Gastroesophageal sphincter (tissue), 4 donors: Measurements from ENCODE around the gene GPR153. TPM values are rescaled to one million over a fixed set of nuclear protein-coding genes. Genes with fewer than 3 reads are reported as not detected.
A peak's percentile ranks its signal among the peaks of the same experiment; 100 is the strongest.

Source experiments
- ATAC-seq: fragments of 150-250 bp; one replicate; pipeline ENCODE4 v1.9.1; 2016; ENCODE audit warnings: mild to moderate bottlenecking, moderate library complexity
- H3K27ac ChIP-seq, 4 donors: fragments of 200-600 bp; sonication (generic) in 3 of 4; 1 replicate in 3 of 4; 2 replicates in 1 of 4; pipeline ENCODE4 v1.5.1; 2016 to 2019
- H3K27me3 ChIP-seq: fragments of 200-600 bp; sonication (generic); one replicate; pipeline ENCODE4 v1.5.1; 2019
- H3K36me3 ChIP-seq, 2 donors: fragments of 200-600 bp; sonication (generic); one replicate each; pipeline ENCODE4 v1.5.1; 2019; ENCODE audit warnings: control low read depth in 1 of 2
- H3K4me1 ChIP-seq, 3 donors: fragments of 200-600 bp; sonication (generic); 1 replicate in 2 of 3; 2 replicates in 1 of 3; pipeline ENCODE4 v1.5.1; 2016 to 2019; ENCODE audit warnings: control low read depth in 2 of 3
- H3K4me3 ChIP-seq, 2 donors: fragments of 200-600 bp; sonication (generic); one replicate each; pipeline ENCODE4 v1.5.1; 2019; ENCODE audit warnings: mild to moderate bottlenecking in 1 of 2, moderate library complexity in 1 of 2
- H3K9me3 ChIP-seq, 3 donors: fragments of 200-600 bp; sonication (generic); one replicate each; pipeline ENCODE4 v1.5.1; 2017 to 2019; ENCODE audit warnings: control low read depth in 2 of 3
- EP300 ChIP-seq: sonication (generic); formaldehyde crosslinking; IDR thresholded peaks from one replicate; pipeline ENCODE4 v1.6.1; 2017; ENCODE audit warnings: antibody characterized with exemption, mild to moderate bottlenecking
- POLR2A ChIP-seq, 2 donors: fragments of 450-650 bp; IDR thresholded peaks; one replicate each; pipeline ENCODE4 v1.6.1; 2017; ENCODE audit warnings: antibody characterized with exemption in 2 of 2, mild to moderate bottlenecking in 2 of 2, moderate library complexity in 1 of 2
- POLR2AphosphoS5 ChIP-seq: sonication (generic); formaldehyde crosslinking; IDR thresholded peaks from one replicate; pipeline ENCODE4 v1.6.1; 2017; ENCODE audit warnings: antibody characterized with exemption
- WGBS, 2 donors: methylation state at CpG; one replicate each; pipeline ENCODE4 v1.1.5; 2018; ENCODE audit warnings: low coverage in 1 of 2; 5-methylcytosine and 5-hydroxymethylcytosine counted together
- total RNA-seq, 4 donors: library from RNA; depleted of rRNA; stranded (reverse); fragments of >200 nt; gene quantifications; one replicate each; pipeline ENCODE4 v1.1.0, GENCODE V29; 2016
- TF ChIP-seq, protein P1 (sequence below), 4 experiments: fragments of 200-600 bp in 2 of 4; fragments of 450-650 bp in 2 of 4; sonication (generic) in 1 of 4; IDR thresholded peaks; one replicate each; pipeline ENCODE4 v1.5.1; 2017 to 2019; ENCODE audit warnings: antibody characterized with exemption in 4 of 4, mild to moderate bottlenecking in 2 of 4, moderate library complexity in 2 of 4

GPR153 gene
- total RNA-seq, 4 donors from 2014 or later = 2.6 to 8.9 (median 6.2) TPM

DNA sequence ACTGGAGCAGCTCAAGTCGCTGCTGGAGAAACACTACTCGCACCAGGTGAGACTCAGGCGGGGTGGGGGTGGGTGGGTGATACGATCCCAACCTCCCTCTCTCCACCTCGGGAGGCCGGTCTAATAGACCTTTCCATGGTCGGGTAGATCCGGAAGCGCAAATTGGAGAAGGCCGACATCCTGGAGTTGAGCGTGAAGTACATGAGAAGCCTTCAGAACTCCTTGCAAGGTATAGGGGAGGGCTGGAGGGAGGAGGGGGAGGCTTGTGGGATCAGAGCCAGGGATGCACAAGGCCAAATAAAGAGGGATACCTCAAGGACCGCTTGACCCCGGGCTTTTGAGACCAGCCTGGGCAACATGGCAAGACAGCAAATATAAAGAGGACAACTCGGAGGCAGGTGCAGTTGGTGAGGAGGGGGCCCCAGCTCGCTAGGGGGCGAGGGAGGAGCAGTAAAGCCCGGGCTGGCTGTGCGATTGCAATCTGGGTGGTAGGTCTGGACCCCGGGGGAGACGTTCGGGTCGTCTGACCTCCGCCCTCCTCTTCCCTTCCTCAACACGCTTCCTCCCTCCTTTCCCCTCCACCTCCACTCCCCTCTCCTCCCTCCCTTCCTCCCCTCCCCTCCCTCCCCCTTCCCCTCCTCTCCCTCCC, 16.4 kb downstream of the GPR153 start:
- 4% methylated on average over 11 to 15 of the region's 24 CpGs for WGBS, 2 donors
- Histone ChIP-seq H3K4me3 (no peak overlapping the region), H3K27ac (no peak overlapping the region), H3K9me3 (no peaks in the 10 kb centered on the region), H3K27me3 (peaks cover 100% of the 10 kb centered on the region), H3K4me1 (peaks cover 0 to 48% (median 18%) of the 10 kb centered on the region in 3 donors), H3K36me3 (no peaks in the 10 kb centered on the region)
- TF ChIP-seq POLR2AphosphoS5 = no peak
- TF ChIP-seq EP300 = no peak
- TF ChIP-seq POLR2A (IDR thresholded peaks at IDR 0.05) = no peak
- TF ChIP-seq, protein P1, sequence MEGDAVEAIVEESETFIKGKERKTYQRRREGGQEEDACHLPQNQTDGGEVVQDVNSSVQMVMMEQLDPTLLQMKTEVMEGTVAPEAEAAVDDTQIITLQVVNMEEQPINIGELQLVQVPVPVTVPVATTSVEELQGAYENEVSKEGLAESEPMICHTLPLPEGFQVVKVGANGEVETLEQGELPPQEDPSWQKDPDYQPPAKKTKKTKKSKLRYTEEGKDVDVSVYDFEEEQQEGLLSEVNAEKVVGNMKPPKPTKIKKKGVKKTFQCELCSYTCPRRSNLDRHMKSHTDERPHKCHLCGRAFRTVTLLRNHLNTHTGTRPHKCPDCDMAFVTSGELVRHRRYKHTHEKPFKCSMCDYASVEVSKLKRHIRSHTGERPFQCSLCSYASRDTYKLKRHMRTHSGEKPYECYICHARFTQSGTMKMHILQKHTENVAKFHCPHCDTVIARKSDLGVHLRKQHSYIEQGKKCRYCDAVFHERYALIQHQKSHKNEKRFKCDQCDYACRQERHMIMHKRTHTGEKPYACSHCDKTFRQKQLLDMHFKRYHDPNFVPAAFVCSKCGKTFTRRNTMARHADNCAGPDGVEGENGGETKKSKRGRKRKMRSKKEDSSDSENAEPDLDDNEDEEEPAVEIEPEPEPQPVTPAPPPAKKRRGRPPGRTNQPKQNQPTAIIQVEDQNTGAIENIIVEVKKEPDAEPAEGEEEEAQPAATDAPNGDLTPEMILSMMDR (IDR thresholded peaks at IDR 0.05) = no peak
- ATAC-seq = no peak

DNA sequence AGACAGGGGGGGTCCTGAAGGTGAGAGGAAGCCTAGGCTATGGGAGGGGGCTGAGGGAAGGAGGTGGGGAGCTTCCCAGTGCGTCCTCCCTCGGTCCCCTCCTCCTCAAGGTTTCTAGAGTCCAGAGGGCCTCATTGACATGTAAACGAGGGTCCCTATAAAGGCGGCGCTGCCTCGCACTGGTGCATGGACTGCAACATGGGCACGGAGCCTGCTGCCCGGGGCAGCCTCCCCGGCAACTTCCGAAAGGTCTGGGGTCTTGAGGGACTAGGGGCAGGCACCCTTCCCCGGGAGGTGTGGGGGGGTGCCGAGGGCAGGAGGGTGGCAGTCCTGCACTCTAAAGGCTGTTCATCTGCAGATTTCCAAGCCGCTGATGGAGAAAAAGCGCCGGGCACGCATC, 16.9 kb downstream of the GPR153 start, which contains the start of gene HES3:
HES3 (plus strand) TSS at position 187 of the 400 bp plus-strand sequence; CDS start at position 374, 187 bp downstream.
- H3K4me1 ChIP-seq = peaks cover 0 to 44% (median 16%) of the 10 kb centered on the region in 3 donors
- TF ChIP-seq POLR2AphosphoS5 = no peak
- TF ChIP-seq, protein P1 (IDR thresholded peaks at IDR 0.05) = no peak
- TF ChIP-seq EP300 = no peak
- TF ChIP-seq POLR2A (IDR thresholded peaks at IDR 0.05) = no peak
- H3K27ac ChIP-seq = no peak within 1 kb of the TSS
- WGBS, 2 donors = 0 to 9% methylated on average over 4 to 5 of the region's 16 CpGs
- no peaks in the 10 kb centered on the region for H3K36me3 ChIP-seq
- no peaks in the 10 kb centered on the region for H3K9me3 ChIP-seq
- peaks cover 100% of the 10 kb centered on the region for H3K27me3 ChIP-seq
- no peak for ATAC-seq
- H3K4me3 ChIP-seq = no peak within 1 kb of the TSS

DNA sequence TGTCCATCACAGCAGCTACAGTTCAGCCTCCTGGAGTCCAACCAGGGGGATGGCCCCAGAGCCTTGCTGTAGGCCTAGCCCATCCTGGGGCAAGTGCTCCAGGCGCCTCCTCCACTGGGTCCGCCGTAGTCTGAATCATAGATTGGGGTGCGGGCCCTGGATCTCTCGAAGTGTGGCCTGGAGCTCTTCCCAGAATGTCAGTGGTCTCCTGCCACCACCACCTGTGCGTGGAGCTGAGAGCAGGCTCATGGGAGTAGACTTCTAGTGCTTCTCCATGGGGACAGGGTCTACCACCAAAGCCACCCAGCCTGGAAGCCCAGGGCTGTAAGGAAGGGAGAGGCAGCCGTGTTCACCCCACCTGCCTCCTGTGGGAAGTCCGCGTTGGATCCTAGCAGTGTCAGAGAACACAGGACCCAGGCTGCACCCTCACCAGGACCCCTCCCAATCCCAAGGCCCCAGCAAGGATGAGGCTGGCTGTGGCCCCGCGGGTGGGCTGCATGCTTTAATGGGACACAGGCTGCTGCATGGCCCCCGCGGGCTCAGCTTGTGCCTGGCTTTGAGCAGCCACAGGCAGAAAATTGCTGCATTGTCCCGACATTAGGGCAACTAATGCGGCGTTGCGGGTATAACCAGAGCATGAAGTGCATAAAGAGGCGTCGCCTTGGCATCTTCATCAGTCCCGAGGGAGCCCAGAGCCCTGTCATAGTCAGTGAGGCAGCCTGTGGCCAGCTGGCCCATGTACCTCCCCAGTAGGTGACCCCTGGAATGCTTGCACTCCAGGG, 17.7 kb downstream of the GPR153 start:
- no CpG with 5 or more reads among the region's 20 CpGs for WGBS, 2 donors
- Histone ChIP-seq H3K9me3 (no peaks in the 10 kb centered on the region), H3K27ac (no peak overlapping the region), H3K4me1 (peaks cover 0 to 40% (median 12%) of the 10 kb centered on the region in 3 donors), H3K36me3 (no peaks in the 10 kb centered on the region), H3K27me3 (peaks cover 100% of the 10 kb centered on the region), H3K4me3 (no peak overlapping the region)
- TF ChIP-seq, protein P1 (IDR thresholded peaks at IDR 0.05) = no peak
- TF ChIP-seq POLR2A (IDR thresholded peaks at IDR 0.05) = no peak
- TF ChIP-seq EP300 = no peak
- no peak for TF ChIP-seq POLR2AphosphoS5
- ATAC-seq = no peak

DNA sequence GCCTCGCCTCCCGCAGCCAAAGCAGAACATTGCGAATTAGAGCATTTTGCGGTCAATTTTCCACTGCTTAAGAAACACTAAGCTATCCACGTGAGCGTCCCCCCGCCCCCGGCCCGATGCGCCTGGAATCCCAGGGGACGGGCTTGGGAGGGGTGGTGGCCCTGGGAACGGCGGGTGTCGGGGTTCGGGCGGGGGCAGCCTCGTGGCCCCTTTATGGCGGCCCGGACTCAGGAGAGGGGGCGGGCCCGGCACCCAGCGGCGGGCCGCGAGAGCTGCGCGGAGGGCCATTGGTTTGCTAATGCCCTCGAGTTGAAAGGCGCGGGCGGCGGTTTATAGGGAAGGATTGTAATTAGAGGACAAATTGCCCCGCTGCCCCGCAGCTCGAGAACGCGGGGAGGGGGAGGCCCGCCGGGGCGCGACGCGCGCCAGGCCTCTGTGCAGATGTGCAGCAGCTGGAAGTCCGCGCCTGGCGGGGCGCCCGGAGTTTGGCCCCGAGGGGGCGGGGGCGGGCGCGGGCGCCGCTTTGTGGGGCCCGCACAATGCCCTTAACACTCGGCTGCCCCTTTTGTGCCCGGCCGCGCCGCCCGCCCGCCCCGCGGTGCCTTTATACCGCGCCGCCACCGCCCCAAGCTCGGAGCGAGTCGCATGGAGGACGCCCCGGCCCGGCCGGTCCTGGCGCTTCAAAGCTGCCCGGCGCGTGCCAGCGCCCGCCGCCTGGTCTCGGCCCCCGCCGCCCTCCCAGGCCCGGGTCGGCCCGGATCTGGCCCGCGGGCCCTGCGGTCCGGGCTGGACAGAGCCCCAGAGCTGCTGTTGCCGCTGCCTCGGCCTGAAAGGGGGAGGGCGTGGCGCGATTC, 18.8 kb downstream of the GPR153 start:
- Histone ChIP-seq H3K4me1 (peaks cover 0 to 40% (median 12%) of the 10 kb centered on the region in 3 donors), H3K9me3 (no peaks in the 10 kb centered on the region), H3K27ac (no peak overlapping the region), H3K27me3 (peaks cover 89% of the 10 kb centered on the region), H3K4me3 (peak overlapping the region in 1 of 2 donors; percentile 32), H3K36me3 (no peaks in the 10 kb centered on the region)
- TF ChIP-seq POLR2A (IDR thresholded peaks at IDR 0.05) = no peak
- no peak for TF ChIP-seq POLR2AphosphoS5
- TF ChIP-seq EP300 = no peak
- TF ChIP-seq, protein P1 (IDR thresholded peaks at IDR 0.05) = no peak
- no peak for ATAC-seq
- WGBS, 2 donors = 7% methylated on average over 3 of the region's 99 CpGs; no CpG with 5 or more reads in 1 of the 2 donors
